C4-2B (cell line): Measurements from ENCODE around the gene CRACR2B.

Experiments used
- H3K27ac ChIP-seq: fragments of 450-650 bp; 2 replicates; pipeline ENCODE4 v1.5.1; 2017
- ZFX ChIP-seq: fragments of 450-650 bp; IDR thresholded peaks from 2 replicates; pipeline ENCODE4 v1.6.1; 2017
- TF ChIP-seq, protein P1 (sequence below): fragments of 450-650 bp; conservative IDR thresholded peaks from 2 replicates; pipeline ENCODE4 v1.5.1; 2017; ENCODE audit warnings: mild to moderate bottlenecking

The CRACR2B gene

DNA sequence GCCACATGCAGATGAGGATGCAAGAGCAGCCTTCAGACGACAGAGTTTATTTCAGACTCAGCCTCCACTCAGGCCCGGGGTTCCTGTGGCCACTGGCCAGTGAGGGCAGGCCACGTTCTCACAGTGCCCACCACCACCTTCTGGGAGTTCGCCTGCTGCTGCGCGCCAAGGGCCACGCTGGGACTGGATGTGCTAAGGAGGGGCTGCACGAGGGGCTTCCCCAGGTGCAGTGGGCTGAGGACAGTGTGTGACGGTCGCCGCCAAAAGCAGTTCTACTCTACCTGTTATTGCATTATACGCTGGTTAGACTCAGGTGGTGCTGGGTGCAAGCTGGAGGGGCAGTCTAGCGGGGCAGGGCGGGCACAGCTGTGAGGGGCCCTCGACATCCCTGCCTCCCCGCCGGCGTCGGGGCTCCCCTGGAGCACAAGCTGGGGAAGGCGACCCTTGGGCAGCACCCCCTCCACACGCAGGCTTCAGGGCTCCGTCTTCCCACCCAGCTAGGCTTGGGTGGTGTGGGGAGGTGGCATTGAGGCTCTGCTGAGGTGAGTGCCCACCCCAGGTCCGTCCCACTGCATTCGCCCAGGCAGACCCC is 40.5 kb upstream of the CRACR2B start:
- TF ChIP-seq, protein P1, sequence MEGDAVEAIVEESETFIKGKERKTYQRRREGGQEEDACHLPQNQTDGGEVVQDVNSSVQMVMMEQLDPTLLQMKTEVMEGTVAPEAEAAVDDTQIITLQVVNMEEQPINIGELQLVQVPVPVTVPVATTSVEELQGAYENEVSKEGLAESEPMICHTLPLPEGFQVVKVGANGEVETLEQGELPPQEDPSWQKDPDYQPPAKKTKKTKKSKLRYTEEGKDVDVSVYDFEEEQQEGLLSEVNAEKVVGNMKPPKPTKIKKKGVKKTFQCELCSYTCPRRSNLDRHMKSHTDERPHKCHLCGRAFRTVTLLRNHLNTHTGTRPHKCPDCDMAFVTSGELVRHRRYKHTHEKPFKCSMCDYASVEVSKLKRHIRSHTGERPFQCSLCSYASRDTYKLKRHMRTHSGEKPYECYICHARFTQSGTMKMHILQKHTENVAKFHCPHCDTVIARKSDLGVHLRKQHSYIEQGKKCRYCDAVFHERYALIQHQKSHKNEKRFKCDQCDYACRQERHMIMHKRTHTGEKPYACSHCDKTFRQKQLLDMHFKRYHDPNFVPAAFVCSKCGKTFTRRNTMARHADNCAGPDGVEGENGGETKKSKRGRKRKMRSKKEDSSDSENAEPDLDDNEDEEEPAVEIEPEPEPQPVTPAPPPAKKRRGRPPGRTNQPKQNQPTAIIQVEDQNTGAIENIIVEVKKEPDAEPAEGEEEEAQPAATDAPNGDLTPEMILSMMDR, result no peak
- no peak for TF ChIP-seq ZFX
- H3K27ac ChIP-seq, result no peak overlapping the region

DNA sequence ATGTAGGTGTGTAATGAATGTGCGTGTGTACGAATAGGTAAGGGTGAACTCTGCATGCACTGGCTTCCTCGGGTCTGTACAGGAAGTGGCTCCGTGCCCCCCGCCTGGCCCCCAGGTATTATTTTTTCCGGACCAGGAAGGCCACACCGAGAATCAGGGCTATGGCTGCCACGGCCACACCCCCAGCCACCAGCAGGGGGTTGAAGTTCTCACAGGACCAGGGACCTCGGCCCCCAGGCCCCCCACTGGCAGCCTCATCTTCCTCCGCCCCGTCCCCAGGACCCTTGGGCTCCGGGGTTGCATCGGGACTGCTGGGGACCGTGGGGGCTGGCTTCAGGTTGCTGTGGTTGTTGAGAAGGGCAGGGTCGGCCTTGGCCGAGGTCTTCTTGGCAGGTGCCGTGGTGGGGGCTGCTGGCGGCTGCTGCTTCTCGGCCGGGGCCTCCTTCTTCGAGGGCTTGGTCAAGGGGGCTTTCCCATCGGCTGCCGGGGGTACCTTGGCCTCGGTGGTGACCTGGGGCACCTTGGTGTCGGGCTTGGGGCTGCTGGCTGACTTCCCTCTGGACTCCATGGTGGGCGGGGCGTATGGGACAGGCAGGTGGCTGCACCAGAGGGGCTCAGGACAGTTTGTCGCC is 39.6 kb upstream of the CRACR2B start:
- no peak for TF ChIP-seq ZFX
- TF ChIP-seq, protein P1, result no peak
- no peak overlapping the region for H3K27ac ChIP-seq

DNA sequence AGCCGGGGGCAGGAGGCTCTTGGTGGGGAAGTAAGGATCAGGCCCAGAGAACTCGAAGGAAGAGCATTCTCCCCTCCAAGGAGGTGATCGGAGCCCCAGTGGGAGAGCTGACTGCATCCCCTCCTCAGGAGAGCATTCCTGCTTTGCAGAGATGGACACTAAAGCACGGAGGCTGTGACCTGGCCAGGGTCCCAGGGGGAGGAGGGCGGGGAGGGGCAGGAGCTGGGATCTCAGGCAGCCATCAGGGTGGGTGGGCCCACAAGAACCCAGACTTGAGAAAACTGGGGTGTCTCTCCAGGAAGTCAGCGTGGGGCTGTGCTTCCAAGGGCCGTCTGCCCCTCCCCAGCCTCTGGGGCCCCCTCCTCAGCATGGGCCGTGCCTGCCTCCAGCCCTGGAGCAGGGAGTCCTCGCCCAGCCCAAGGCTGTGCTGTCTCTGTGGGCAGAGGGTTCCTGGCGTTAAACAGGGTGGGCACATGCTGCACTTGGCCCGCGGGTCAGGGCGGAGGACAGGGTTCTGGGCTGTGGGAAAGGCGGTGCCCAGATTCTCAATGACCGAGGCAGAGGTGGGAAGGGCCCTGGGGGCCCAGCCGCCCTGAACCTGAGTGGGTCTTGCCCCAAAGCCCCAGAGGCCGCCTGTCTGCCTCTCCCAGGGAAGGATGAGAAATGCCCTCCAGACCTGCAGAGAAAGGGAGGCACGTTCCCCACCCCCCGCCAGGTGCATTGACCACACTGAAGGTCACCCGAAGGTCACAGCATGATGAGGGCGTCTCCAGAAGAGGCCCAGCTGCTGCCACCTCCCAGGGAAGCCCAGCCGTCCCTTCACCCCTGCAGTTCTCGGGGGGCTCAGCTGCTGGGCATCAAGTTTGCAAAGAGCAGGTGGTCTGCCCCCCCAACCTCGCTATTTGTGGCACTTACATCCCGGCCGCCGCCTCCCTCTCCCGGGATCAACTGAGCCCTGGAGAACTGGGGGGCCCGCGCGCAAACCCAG is 38.5 kb upstream of the CRACR2B start:
- H3K27ac ChIP-seq, result no peak overlapping the region

DNA sequence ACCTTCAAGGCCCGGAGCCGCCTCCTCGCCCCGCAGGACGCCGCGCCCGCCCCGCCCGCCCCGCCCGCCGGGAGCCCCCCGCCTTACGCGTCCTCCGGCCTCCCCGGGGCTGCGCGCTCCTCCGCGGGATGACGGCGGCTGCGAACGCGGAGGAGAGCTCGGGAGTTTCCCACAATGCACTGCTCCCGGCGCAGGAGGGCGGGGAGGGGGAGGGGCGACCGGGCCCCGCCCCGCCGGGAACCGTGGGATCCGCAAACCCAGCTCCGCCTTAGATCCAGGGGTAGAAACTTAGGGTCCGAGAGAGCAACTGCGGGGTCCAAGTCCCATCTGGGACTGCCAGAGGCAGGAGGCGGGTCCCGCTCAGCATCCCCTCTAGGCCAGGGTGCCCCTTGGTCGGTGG is 37.8 kb upstream of the CRACR2B start, which contains the start of gene CEND1:
CEND1 (minus strand) TSS at position 148 of the 400 bp plus-strand sequence. CDS start 1,514 bp downstream, outside the sequence.
- no peak for TF ChIP-seq ZFX
- TF ChIP-seq, protein P1, result no peak
- H3K27ac ChIP-seq, result no peak within 1 kb of the TSS

More for the DNA sequence above, 38.5 kb upstream of the CRACR2B start:
- TF ChIP-seq, protein P1, result no peak
- TF ChIP-seq ZFX, result no peak

DNA sequence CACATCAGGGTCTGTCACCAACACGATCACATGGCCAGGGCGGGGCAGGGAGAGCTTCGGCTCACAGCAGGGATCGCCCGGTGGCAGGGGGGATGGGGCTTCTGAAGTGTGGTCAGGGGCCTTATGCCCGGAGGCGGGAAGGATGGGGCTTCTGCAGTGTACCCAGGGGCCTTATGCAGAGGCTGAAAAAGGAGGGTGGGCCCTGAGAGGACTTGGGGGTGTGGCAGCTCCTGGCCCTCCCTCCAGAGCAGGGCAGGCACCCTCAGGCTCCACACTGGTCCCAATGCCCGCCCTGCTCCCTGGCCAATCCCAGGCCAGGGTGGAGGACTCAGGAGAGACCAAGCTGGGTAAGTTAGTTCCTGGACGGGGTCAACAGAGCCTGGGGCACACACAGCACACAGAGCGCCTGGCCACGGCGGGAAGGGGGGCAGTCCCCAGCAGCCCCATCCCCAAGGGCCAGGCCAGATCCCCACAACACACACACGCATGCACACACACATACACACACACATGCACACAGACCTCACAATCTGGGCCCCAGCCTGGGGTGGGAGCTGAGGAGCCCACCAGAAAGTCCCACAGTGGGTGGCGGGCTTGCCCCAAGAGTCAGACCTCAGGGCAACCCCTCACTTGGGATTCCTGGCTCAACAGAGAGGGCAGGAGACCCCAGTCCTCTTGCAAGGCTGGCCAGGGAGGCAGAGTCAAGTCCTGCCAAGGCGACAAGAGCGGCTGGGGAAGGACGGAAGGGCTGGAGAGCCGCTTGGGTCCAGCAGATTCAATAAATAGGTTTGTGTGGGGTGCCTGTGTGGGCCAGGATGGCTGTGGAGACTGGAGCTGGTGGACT is 36.8 kb upstream of the CRACR2B start:
- no peak for TF ChIP-seq ZFX
- TF ChIP-seq, protein P1, result no peak
- no peak overlapping the region for H3K27ac ChIP-seq

DNA sequence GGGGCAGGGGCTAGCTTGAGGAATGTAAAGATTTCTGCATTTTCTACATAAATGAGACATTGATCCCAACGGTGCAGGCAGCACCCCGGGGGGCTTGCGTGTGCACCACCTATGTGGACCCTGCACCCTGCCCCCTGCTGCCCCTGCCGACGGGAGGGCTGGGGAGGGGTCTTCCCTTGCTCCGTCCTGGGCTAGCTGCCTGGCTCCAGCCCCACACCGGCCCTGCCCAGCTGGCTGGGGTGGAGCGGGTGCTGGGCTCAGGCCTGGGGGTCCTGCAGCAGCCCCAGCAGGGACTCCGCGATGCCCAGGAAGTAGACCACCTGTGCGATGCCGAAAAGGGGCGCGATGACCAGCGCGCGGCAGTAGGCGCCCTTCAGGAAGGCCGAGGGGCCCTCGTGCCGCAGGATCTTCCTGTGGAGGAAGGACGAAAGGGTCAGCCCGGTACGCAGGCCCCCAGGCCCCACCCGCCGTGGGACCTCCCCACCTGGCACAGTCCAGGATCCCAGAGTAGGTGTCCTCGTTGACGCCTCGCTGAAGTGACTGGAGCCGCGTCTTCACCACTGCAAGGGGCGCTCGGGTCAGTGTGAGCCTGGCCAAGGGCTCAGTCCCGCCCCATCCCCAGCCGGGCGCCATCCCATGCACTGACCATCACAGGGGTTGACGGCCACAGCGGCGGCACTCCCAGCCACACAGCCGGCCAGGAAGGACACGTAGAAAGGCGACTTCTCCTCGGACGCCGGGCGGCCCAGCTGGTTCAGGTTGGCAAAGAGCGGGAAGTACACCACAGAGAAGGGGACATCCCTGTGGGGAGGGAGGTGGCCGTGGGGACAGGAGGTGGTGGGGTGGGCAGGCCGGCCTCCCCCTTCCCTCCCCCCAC is 35.8 kb upstream of the CRACR2B start:
- TF ChIP-seq ZFX, result no peak
- TF ChIP-seq, protein P1, result no peak
- no peak overlapping the region for H3K27ac ChIP-seq
